Fibroblast of peridontal ligament (primary cell): ENCODE data around the gene SEMA6B.

Source experiments
- DNase-seq: peaks from one replicate; pipeline ENCODE4 v3.0.0-alpha.2; 2010; ENCODE audit errors: extremely low read depth

The SEMA6B gene

GRCh38 chr19:4493104-4493928 is 66.2 kb downstream of the SEMA6B start:
- no peak for DNase-seq
